Measurements from ENCODE around the gene EMP2.
"Not testable (repeated sequence)": the region's sequence is repeated elsewhere in the genome, so short reads cannot be mapped to it uniquely, and the experiment has no call there.

Gene EMP2

GRCh38 chr16:10552281-10552680, 28.1 kb downstream of the EMP2 start:
- no peak for DNase-seq (ENCODE audit: low read depth)

- no peak for DNase-seq (ENCODE audit: low read depth)
Observed at GRCh38 chr16:10551881-10552280, 28.5 kb downstream of the EMP2 start.

GRCh38 chr16:10548404-10548803, 32.0 kb downstream of the EMP2 start:
- no peak for DNase-seq (ENCODE audit: low read depth)

- DNase-seq (ENCODE audit: low read depth), result no peak
Observed at GRCh38 chr16:10547708-10548107, 32.7 kb downstream of the EMP2 start.

- DNase-seq (ENCODE audit: low read depth), result no peak
Observed at GRCh38 chr16:10543231-10543977, 37.0 kb downstream of the EMP2 start.

- no peak for DNase-seq (ENCODE audit: low read depth)
Observed at GRCh38 chr16:10541366-10541765, 39.0 kb downstream of the EMP2 start.

- no peak for DNase-seq (ENCODE audit: low read depth)
Observed at GRCh38 chr16:10539793-10540192, 40.6 kb downstream of the EMP2 start.

- no peak for DNase-seq (ENCODE audit: low read depth)
Observed at GRCh38 chr16:10539236-10539635, 41.2 kb downstream of the EMP2 start.

GRCh38 chr16:10538583-10538982, 41.8 kb downstream of the EMP2 start:
- DNase-seq (ENCODE audit: low read depth), result no peak

GRCh38 chr16:10537946-10538345, 42.5 kb downstream of the EMP2 start:
- DNase-seq (ENCODE audit: low read depth), result no peak

- no peak for DNase-seq (ENCODE audit: low read depth)
Observed at GRCh38 chr16:10536814-10537389, 43.5 kb downstream of the EMP2 start.

GRCh38 chr16:10536328-10536727, 44.1 kb downstream of the EMP2 start:
- not testable (repeated sequence) for DNase-seq (ENCODE audit: low read depth)

- DNase-seq (ENCODE audit: low read depth), result no peak
Observed at GRCh38 chr16:10535461-10535860, 44.9 kb downstream of the EMP2 start.

GRCh38 chr16:10534748-10535147, 45.6 kb downstream of the EMP2 start:
- no peak for DNase-seq (ENCODE audit: low read depth)

- not testable (repeated sequence) for DNase-seq (ENCODE audit: low read depth)
Observed at GRCh38 chr16:10533612-10534011, 46.8 kb downstream of the EMP2 start.

GRCh38 chr16:10531582-10531981, 48.8 kb downstream of the EMP2 start:
- DNase-seq (ENCODE audit: low read depth), result no peak

GRCh38 chr16:10530685-10531084, 49.7 kb downstream of the EMP2 start:
- DNase-seq (ENCODE audit: low read depth), result no peak

- DNase-seq (ENCODE audit: low read depth), result no peak
Observed at GRCh38 chr16:10529895-10530669, 50.3 kb downstream of the EMP2 start.

GRCh38 chr16:10528635-10529034, 51.8 kb downstream of the EMP2 start:
- DNase-seq (ENCODE audit: low read depth), result no peak

GRCh38 chr16:10526962-10527361, 53.4 kb downstream of the EMP2 start:
- no peak for DNase-seq (ENCODE audit: low read depth)

GRCh38 chr16:10525214-10525825, 55.1 kb downstream of the EMP2 start:
- DNase-seq (ENCODE audit: low read depth), result no peak

- DNase-seq (ENCODE audit: low read depth), result no peak
Observed at GRCh38 chr16:10522966-10523365, 57.4 kb downstream of the EMP2 start.

All from non-pigmented ciliary epithelial cell (primary cell).